NCI-H2081 (cell line): ENCODE data around the gene CPA4.

Source experiments
- DNase-seq, 2 experiments: peaks; one replicate each; lab custom pipeline; 2025; lab: John Stamatoyannopoulos, UW

CPA4 gene

DNA sequence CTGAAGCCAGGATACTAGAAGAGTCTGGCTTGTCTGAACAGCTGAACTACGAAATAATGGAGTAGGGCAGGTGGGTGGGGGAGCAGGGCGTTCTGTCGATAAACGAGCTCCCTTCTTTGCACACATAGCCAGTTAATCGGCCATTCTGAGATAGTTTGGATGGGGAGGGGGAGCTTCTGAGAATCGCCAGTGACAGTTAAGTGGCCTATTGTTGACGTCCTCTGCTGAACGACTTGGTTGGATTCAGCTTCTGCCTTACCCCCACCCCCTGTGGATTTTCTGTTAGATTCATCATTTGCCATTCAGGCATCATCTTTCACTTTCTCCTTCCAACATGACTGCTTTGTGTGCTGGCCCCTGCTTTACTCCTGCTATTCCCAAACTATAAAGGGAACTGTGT lies 52.2 kb downstream of the CPA4 start:
- DNase-seq: peak in 1 of 2 experiments; percentile 56

DNA sequence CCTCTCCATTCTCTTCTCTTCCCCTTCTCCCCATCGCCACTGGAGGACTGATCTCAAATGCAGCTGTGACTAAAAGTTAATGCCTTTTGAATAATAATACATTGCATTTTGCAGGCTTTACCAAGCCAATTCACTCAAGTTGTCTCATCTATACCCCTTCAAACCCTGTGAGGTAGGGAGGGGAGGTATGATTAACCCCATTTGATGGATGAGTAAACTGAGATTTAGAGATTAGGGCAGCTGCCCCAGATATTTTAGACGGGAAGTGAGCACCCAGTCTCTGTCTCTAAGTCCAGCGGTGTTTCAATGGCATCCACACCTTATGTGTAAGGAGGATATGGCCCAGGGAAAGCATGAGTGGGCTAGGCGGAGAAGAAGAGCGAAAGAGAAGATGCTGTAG lies 52.8 kb downstream of the CPA4 start:
- no peak for DNase-seq

DNA sequence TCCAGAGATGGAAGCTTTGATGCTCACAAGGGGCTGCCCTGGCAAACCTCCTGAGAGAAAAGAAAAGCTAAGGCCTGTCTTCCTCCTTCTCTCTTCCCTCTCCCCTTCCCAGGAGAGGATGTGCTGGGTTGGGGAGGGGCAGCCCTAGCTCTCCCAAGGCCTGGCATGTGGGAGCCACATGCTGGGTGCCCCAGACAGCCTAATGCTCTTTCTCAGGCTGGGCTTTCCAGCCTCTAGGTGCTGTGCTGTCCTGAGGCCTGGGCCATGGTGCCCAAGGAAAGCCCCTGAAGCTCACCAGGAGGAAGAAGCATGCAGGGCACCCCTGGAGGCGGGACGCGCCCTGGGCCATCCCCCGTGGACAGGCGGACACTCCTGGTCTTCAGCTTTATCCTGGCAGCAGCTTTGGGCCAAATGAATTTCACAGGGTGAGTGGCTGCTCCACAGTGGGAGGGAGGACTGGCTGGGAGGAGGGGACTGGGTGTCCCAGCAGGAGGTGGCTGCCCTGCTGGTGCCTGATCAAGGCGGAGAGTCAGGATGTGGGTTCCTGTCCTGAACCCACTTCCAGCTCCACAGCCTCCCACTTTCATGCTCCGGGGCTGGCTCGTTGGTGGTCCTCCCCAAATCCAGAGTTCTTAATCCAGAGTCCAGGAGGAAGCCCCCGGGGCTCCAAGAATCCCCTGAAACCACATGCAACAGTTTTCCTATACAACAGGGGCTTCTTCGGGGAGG lies 53.4 kb downstream of the CPA4 start:
- no peak for DNase-seq

DNA sequence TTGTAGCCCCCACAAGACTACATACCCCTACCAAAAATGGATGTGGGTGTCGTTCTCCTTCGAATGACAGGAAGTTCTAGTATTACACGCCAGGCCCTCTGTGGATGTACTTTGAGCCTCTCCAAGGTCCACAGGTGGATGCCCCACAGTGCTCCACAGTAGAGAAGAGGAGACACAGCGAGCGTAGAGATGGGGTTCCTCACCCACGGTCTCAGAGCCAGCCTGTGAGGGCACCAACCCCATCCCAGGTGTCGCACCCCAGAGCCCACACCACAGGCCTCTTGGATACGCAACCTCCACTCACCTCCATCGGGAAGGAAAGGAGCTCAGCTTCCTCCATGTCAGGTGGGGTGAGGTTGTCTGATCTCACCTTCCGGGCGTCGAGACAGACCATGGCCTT lies 54.0 kb downstream of the CPA4 start:
- DNase-seq: no peak

DNA sequence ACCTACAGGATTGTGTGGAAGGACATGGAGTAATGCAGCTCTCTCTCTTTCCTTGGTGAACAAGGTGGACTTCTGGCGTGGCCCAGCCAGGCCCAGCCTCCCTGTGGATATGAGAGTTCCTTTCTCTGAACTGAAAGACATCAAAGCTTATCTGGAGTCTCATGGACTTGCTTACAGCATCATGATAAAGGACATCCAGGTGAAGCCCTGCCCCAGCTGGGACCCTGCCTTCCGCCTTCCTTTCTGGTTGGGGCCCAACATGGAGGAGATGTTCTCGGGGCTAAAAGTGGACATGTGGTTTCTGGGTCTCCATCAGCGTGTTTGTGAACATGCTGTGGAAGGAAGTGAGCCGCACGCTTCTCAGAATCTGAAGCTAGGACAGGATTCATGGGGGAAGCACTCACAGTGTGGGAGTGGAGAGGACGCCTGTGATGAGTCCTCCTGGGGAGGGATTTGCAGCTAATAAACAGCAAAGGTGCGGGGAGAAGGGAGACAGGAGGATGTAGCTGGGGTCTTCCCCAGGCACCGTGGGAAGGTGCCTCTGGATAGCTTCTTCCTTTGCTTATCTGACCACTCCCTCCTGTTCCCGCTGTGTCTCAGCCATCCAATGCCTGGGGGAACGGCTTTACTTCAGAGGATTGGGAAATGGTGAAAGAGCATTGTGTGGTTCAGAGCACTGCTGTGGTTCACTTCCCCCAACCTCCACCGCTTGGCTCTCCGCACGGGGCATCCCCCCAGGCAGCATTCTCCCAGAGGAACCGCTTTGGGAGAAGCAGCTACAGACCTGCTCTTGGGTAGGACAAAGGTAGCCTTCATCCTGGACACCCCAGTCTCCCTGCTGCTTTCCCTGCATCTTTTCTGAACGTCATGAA lies 57.2 kb downstream of the CPA4 start:
- no peak for DNase-seq

DNA sequence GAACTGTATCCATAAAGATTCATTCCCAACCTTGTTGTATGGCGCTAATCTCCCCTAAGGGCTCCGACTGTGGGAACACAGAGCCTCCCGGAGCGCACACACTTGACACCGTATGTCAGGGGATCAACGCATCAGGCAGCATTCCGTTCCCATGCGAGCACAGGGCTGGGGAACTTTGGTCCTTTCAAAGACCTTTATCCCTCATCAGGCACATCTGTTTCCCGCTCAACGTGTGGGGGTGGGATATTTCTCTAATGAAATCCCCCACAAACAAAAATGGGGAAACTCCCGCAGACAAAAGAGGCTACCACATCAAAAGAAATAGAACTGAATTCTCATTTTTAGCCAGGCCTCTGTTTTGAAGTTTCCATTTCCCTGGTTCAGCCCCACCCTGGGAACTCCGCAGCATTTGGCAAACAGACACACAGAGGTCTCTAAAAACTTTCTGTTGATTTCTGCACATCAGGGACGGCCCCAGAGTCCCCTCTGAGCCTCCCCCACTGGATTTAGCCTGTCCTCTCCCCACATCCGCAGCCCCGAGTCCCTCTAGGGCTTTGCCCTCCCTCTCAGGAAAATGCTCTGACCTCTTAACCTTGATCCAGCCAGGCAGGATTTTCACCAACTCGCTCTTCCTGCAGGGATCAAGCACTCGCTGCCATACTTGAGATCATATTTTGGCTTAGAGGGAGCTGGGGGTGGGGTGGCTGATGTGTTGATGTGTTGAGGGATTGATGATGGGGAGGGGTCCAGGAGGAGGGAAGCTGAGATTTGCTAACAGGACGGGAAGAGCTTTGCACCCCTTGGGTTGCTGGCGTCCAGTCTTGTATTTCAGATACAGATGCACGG lies 58.2 kb downstream of the CPA4 start:
- no peak for DNase-seq

DNA sequence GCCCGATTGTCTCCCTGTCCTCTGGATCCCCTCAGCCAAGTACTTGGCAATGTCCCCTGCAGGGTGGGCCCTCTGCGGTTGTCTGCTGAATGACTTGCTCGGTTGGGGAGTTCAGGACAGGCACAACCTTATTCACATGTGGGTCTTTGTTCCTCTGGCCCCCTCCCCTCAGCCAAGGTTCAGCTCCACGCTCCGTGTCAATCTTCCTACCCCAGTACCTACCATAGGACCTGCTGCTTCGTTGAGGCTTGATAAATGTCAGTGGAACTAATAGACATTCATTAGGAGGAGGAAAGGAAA lies 58.8 kb downstream of the CPA4 start:
- DNase-seq: no peak

DNA sequence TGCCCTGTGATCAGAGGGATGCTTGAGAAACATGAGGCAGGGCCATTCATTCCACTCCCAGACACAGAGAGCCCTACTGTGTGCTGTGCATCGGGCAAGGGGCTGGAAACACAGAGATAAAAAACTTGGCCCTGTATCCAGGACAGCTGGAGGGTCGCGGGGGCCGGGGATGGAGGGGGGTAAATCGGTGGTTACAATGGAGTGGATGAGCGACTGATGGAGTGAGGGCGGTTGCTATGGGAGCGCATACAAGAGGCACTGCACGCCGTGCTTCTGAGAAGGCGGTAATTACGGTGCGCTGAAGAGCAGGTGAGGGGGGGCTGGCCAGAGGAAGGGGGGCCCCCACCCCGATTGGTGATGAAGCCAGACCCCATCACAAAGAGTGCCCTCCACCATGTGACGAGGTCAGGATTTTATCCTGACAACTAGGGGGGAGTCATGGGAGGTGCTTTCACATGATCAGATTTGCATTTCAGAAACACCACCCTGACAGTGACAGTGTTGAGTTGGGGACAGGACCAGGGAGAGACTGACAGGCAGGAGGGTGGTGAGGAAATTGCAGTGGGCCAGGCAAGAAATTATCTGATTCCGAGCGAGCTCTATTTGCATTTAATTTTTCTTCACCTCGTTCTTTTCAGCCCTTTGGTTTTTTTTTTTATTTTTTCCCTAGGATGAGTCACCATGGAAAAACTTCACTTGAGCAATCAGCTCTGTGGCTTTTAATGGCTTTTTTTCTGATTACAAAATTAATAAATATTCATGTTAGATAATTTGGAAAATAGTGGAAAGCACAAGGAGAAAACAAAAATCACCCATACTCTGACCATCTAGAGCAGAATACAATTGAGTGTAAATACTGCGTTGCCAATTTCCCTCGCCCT lies 59.5 kb downstream of the CPA4 start:
- DNase-seq: peak; percentile 75 to 89

DNA sequence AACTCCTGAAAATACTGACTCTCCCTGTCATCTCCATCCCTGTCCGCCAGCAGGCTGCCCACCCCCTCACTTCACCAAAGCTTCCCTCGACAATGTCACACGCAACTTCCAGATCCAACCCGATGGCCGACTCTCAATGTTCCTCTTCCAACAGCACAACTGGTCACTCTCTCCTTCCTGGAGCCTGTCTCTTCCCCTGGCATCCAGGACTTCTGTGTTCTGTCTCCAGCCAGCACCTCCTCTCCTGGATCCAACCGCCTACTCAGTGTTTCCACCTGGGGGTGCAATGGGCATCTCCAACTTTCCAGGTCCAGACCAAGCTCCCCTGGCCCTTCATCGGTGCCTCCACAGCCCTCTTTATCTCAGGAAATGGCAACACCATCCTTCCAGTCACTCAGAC lies 60.2 kb downstream of the CPA4 start:
- peak in 1 of 2 experiments; percentile 35 for DNase-seq

DNA sequence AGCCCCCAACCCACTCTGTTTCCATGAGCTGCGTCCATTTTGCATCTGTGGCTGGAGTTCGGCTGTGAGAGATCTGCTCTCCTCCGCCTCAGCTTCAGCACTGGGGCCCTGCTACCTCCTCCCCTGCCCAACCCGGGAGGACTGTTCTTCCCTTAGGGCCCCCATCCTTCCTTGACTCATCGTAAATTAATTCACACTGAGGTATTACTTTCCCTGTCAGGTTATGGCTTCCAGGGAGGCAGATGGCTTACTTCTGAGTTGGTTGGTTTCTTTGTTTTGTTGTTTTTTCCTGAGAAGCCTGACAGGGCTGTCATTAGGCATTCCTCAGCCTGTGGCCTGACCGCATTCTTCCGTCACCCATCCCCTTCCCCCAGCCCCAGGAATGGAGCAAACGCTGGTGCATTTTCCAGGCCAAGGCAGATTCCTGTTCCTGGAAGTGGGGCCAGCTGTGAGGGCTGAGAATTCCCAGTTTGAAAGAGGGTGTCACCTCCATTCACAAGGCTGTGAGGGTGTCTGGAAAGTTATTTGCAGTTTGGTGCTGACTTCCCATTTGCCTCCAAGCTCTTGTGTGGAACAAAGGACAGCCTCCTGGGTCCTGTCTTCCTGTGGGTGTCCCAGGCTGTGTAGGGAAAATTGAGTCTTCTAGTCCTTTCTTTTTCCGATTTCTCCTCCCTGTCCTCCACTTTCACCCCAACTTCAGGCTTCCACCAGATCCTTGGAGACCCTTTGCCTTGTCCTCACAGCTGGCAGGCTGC lies 63.3 kb downstream of the CPA4 start:
- peak in 1 of 2 experiments; percentile 38 for DNase-seq

DNA sequence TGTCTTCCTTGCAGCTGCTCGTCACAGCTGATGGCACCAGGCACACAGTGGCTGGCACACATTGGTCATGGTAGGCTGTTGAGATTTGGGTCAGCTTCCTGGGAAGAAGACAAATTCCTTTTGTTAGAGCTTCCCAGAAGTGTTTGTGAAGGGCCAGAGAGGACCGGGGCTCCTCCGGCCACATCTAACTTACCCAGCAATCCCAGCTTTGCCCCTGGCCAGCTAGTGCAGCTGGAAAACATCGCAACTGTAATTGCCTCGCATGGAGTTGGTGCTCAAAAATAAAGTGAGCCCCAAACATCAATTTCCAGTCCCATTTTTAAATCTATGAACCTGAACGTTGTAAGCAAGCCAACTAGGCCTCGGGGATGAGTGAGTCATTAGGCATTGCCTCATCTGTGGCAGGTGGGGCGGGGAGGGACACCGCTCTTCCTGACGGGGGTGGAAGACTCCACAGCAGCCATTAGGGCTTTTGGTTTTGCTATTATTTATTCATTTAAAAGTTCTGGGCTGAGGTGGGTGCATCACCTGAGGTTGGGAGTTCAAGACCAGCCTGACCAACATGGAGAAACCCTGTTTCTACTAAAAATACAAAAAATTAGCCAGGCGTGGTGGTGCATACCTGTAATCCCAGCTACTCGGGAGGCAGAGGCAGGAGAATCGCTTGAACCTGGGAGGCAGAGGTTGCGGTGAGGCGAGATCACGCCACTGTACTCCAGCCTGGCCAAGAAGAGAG lies 64.1 kb downstream of the CPA4 start:
- DNase-seq: peak in 1 of 2 experiments; percentile 37

DNA sequence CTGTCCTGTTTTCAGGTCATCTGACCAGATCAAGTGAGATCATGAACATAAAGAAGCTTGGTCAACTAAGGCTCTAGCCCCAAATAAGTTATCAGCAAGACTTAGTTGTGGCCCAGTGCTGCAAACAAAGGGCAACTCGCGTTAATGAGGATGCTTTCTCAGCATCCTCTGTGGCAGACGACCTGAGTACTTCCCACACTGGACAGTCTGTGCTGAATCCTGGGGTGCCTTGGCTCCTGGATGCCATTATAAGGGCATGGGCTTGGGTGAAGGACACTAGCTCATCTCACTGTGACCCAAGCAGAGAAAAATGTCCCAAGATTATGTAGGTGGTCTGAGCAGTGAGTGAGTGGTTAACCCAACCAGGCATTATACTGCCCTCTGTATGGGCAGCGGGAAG lies 65.5 kb downstream of the CPA4 start:
- no peak for DNase-seq

DNA sequence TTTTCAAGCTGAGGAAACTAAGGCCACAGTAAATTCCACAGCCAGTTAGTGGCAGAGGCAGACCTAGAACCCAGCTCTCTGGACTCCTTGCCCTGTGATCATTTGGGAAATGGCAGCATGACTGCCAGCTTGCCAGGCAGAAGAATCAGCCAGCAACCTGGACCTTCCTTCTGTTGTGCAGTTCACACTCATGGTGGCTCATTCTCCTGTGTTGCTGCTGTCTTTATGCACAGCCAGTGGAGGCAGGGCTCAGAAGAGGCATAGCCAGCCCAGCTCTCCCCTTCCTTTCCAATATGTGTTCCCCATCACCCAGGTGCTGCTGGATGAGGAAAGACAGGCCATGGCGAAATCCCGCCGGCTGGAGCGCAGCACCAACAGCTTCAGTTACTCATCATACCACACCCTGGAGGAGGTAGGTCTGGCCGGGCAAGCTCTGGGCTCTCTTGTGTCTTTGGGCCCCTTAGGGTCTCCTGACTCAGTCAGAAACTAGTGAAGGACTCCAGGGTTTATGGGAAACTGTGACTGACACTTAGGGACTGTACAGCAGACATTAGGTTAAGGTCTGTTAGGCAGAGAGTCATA lies 66.4 kb downstream of the CPA4 start:
- no peak for DNase-seq

DNA sequence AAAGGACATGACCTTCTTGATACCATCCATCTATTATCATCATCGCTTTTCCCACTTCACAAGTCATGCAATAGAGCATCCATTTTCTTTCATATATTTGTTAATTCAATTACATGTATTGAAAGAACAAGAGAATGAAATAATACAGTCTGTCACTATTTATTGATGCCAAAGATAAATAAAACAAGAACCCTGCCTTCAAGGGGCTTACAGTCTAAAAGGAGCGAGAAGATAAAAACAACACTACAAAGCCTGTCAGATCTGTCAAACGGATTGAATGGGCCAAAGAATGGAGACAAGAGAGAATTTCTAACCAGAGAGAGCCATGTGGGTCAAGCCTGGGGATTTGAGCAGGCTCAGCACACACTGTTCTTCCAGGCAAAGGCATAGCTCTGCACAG lies 67.6 kb downstream of the CPA4 start:
- DNase-seq: no peak

DNA sequence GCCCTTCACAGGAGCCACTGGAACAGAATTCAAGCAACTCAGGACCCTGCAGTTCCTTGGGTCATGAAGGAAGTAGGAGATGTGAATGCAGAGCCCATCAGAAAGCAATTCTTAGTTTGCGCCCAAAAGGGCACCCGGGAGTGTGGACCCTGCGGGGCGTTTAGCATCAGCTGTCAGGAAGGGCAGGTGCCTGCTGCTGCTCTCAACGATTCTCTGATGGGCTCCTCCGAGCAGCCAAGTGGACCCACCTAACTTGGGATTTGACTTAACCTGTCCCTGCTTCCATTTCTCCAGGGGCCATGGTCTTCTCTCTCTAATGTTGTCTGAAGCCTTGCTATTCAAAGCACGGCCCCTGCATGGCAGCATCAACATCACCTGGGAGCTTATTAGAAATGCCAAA lies 68.7 kb downstream of the CPA4 start:
- no peak for DNase-seq

DNA sequence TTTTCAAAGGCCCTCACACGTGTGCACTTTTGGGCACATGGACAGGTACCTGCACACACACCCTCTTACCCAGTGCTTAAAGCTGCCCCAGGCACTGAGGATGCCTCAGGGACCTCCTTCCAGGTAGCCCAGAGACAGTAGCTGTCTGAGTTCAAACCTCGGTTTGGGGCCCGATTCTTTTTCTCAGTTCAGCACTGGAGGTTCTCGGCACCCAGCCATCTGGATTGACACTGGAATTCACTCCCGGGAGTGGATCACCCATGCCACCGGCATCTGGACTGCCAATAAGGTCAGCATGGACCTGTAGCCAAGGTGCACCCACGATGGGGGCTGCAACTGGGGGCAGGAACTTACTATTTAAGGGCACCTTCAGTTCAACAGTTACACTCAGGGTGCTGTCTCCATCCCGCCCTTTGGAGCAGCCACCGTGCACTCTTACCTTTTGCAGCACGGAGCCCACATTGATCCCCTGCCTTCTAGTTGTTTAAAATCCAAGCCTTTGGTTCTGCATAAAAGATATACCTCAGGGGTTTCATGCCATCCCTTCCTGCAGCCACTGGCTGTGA lies 69.4 kb downstream of the CPA4 start:
- no peak for DNase-seq

DNA sequence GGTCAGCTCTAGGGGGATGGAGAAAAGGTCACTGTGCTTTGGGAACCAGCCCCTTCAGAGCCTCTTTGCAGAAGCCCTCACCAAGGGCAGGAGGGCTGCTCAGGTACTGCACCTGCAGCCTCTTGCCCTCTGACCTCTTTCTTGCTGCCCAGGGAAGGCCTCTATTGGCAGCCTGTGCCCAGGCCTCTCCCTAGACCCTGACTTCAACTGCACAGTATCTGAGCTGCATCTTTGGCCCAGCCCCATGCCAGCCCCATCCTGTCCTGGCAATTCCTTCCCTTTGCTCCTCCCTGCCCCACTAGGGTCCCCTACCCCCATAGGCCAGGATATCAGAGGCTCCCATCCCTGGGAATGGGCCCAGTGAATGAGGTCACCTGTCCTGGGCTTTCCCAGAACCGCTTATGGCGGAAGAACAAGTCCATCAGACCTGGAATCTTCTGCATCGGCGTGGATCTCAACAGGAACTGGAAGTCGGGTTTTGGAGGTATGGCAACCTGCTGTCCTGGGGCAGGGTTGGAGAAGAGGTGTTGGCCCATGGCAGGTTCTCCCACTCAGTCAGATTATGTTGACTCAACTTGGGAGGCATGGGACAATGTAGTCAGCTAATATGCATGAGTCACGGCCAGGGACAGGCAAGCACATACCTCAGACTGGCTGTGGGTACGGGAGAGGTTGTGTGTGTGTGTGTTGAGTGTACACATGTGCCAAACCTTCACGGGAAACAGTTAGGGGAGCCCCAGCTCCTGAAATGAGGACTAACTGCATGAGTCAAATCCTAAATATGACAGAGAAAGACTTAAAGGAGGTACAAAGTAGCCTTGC lies 70.3 kb downstream of the CPA4 start:
- no peak for DNase-seq

DNA sequence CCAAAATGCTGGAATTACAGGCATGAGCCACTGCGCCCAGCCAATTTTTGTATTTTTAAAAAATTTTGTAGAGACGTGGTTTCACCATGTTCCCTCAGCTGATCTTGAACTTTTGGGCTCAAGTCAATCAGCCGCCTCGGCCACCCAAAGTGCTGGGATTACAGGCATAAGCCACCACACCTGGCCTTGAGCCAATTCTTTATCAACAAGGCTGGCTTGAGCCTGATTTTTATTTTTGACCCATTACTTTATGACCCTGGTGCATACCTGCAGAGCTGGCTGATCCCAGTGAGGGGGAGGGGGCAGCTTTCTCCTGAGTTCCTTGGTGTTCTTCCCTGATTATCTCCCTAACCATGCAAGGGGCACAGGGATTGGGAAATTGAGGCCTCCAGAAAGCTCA lies 71.5 kb downstream of the CPA4 start:
- peak; percentile 16 to 33 for DNase-seq

DNA sequence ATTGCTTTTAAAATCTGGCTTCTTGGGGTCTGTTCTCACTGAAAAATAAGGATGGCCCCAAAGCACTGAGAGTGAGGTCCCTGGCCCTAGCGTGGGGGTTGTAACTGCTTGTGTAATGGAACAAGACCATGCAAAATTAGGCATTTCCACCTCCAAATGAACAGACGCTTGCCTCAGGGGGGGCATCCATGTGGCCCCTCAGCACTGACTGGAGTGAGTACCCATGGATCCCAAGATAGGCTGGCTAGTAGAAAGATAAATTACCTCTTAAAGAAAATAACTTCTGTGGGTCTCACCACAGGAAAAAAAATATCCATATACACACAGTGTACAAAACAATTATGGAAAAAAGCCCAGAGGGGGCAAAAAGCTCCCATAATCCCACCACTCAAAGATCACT lies 72.1 kb downstream of the CPA4 start:
- peak; percentile 86 to 94 for DNase-seq
